ENCODE measurements around the gene BCKDHB. TPM values are rescaled to one million over a fixed set of nuclear protein-coding genes. Genes with fewer than 3 reads are reported as not detected.
A peak's percentile ranks its signal among the peaks of the same experiment; 100 is the strongest.
"Not testable (repeated sequence)": the region's sequence is repeated elsewhere in the genome, so short reads cannot be mapped to it uniquely, and the experiment has no call there.

BCKDHB gene
- total RNA-seq, 1 experiment from 2014 or later, result 8.5 TPM

GRCh38 chr6:80206758-80207157, 100.3 kb downstream of the BCKDHB start:
- DNase-seq (ENCODE audit: low spot score), result no peak

- no peak for DNase-seq (ENCODE audit: low spot score)
Observed at GRCh38 chr6:80209430-80209829, 103.0 kb downstream of the BCKDHB start.

- DNase-seq (ENCODE audit: low spot score), result no peak
Observed at GRCh38 chr6:80210618-80211017, 104.1 kb downstream of the BCKDHB start.

GRCh38 chr6:80211286-80211685, 104.8 kb downstream of the BCKDHB start:
- no peak for DNase-seq (ENCODE audit: low spot score)

GRCh38 chr6:80211890-80212289, 105.4 kb downstream of the BCKDHB start:
- DNase-seq (ENCODE audit: low spot score), result not testable (repeated sequence)

GRCh38 chr6:80214436-80215022, 108.1 kb downstream of the BCKDHB start:
- DNase-seq (ENCODE audit: low spot score), result peak; percentile 21

GRCh38 chr6:80215063-80215462, 108.6 kb downstream of the BCKDHB start:
- DNase-seq (ENCODE audit: low spot score), result no peak

- no peak for DNase-seq (ENCODE audit: low spot score)
Observed at GRCh38 chr6:80217794-80218193, 111.3 kb downstream of the BCKDHB start.

- DNase-seq (ENCODE audit: low spot score), result no peak
Observed at GRCh38 chr6:80223743-80224212, 117.3 kb downstream of the BCKDHB start.

- DNase-seq (ENCODE audit: low spot score), result no peak
Observed at GRCh38 chr6:80226151-80226550, 119.7 kb downstream of the BCKDHB start.

- no peak for DNase-seq (ENCODE audit: low spot score)
Observed at GRCh38 chr6:80226699-80227098, 120.2 kb downstream of the BCKDHB start.

- DNase-seq (ENCODE audit: low spot score), result no peak
Observed at GRCh38 chr6:80227545-80228105, 121.2 kb downstream of the BCKDHB start.

- DNase-seq (ENCODE audit: low spot score), result no peak
Observed at GRCh38 chr6:80233262-80233661, 126.8 kb downstream of the BCKDHB start.

- no peak for DNase-seq (ENCODE audit: low spot score)
Observed at GRCh38 chr6:80233958-80234357, 127.5 kb downstream of the BCKDHB start.

- no peak for DNase-seq (ENCODE audit: low spot score)
Observed at GRCh38 chr6:80234401-80234800, 127.9 kb downstream of the BCKDHB start.

GRCh38 chr6:80234908-80235307, 128.4 kb downstream of the BCKDHB start:
- no peak for DNase-seq (ENCODE audit: low spot score)

GRCh38 chr6:80235647-80236046, 129.2 kb downstream of the BCKDHB start:
- DNase-seq (ENCODE audit: low spot score), result no peak

- DNase-seq (ENCODE audit: low spot score), result not testable (repeated sequence)
Observed at GRCh38 chr6:80238754-80239153, 132.3 kb downstream of the BCKDHB start.

GRCh38 chr6:80245043-80245442, 138.6 kb downstream of the BCKDHB start:
- DNase-seq (ENCODE audit: low spot score), result no peak

GRCh38 chr6:80249897-80250296, 143.4 kb downstream of the BCKDHB start:
- DNase-seq (ENCODE audit: low spot score), result no peak

- no peak for DNase-seq (ENCODE audit: low spot score)
Observed at GRCh38 chr6:80250391-80250997, 144.0 kb downstream of the BCKDHB start.

GRCh38 chr6:80251321-80251720, 144.8 kb downstream of the BCKDHB start:
- no peak for DNase-seq (ENCODE audit: low spot score)

GRCh38 chr6:80254716-80255115, 148.2 kb downstream of the BCKDHB start:
- DNase-seq (ENCODE audit: low spot score), result no peak

Measured in H4 (cell line).